Esophagus muscularis mucosa (tissue), 4 donors: Measurements from ENCODE around the gene GAS6.

Source experiments
- EP300 ChIP-seq: sonication (generic); formaldehyde crosslinking; IDR thresholded peaks from one replicate; pipeline ENCODE4 v1.6.1; 2017; ENCODE audit warnings: antibody characterized with exemption
- POLR2A ChIP-seq: fragments of 450-650 bp; IDR thresholded peaks from one replicate; pipeline ENCODE4 v1.6.1; 2017; ENCODE audit warnings: antibody characterized with exemption, moderate library complexity, mild to moderate bottlenecking, low read depth
- POLR2AphosphoS5 ChIP-seq, 2 donors: sonication (generic); formaldehyde crosslinking; IDR thresholded peaks; one replicate each; pipeline ENCODE4 v1.6.1; 2017; ENCODE audit warnings: antibody characterized with exemption in 2 of 2
- TF ChIP-seq, protein P1 (sequence below), 3 experiments: fragments of 200-600 bp in 2 of 3; fragments of 450-650 bp in 1 of 3; sonication (generic) in 2 of 3; IDR thresholded peaks; one replicate each; pipeline ENCODE4 v1.5.1; 2017 to 2019; ENCODE audit warnings: antibody characterized with exemption in 3 of 3, mild to moderate bottlenecking in 2 of 3, moderate library complexity in 1 of 3

GRCh38 chr13:113880651-113881611, 17.1 kb upstream of the GAS6 start:
- TF ChIP-seq, protein P1, sequence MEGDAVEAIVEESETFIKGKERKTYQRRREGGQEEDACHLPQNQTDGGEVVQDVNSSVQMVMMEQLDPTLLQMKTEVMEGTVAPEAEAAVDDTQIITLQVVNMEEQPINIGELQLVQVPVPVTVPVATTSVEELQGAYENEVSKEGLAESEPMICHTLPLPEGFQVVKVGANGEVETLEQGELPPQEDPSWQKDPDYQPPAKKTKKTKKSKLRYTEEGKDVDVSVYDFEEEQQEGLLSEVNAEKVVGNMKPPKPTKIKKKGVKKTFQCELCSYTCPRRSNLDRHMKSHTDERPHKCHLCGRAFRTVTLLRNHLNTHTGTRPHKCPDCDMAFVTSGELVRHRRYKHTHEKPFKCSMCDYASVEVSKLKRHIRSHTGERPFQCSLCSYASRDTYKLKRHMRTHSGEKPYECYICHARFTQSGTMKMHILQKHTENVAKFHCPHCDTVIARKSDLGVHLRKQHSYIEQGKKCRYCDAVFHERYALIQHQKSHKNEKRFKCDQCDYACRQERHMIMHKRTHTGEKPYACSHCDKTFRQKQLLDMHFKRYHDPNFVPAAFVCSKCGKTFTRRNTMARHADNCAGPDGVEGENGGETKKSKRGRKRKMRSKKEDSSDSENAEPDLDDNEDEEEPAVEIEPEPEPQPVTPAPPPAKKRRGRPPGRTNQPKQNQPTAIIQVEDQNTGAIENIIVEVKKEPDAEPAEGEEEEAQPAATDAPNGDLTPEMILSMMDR (IDR thresholded peaks at IDR 0.05): no peak
- TF ChIP-seq POLR2A (no peak), POLR2AphosphoS5 (IDR thresholded peaks at IDR 0.05) (no peak), EP300 (no peak)
